Activated T-cell treated with anti-CD3 and anti-CD28 coated beads, Interleukin-2, amount 50 U/mL, for 4 hours (primary cell): ENCODE measurements around the gene ADPGK. TPM values are rescaled to one million over a fixed set of nuclear protein-coding genes. Genes with fewer than 3 reads are reported as not detected.
"Not testable (repeated sequence)": the region's sequence is repeated elsewhere in the genome, so short reads cannot be mapped to it uniquely, and the experiment has no call there.

Source experiments
- ATAC-seq, 2 donors: fragments of 200-7000 bp; cut with Tn5 transposase; one replicate each; pipeline ENCODE4 v1.10.0; 2021
- DNase-seq: peaks from one replicate; pipeline ENCODE4 v3.0.0-alpha.2; 2020
- H3K27me3 Mint-ChIP-seq: one replicate; pipeline ENCODE4 v1.8.0; 2021; ENCODE audit warnings: low read depth, mixed read lengths
- H3K36me3 Mint-ChIP-seq: one replicate; pipeline ENCODE4 v1.8.0; 2022; ENCODE audit warnings: mixed read lengths; ENCODE audit not compliant: insufficient read depth
- H3K4me1 Mint-ChIP-seq: one replicate; pipeline ENCODE4 v1.8.0; 2021; ENCODE audit warnings: low read depth, mixed read lengths
- H3K4me3 Mint-ChIP-seq: one replicate; pipeline ENCODE4 v1.8.0; 2021; ENCODE audit warnings: mild to moderate bottlenecking, moderate library complexity, mixed read lengths
- H3K9me3 Mint-ChIP-seq: one replicate; pipeline ENCODE4 v1.8.0; 2021; ENCODE audit warnings: mixed read lengths
- total RNA-seq, 3 donors: library from RNA; stranded (reverse); gene quantifications; one replicate each; pipeline ENCODE4 v1.2.1, GENCODE V29; 2021

ADPGK gene
- 10 to 100 TPM; 79.0 to 81.9 (median 81.8) TPM for total RNA-seq

DNA sequence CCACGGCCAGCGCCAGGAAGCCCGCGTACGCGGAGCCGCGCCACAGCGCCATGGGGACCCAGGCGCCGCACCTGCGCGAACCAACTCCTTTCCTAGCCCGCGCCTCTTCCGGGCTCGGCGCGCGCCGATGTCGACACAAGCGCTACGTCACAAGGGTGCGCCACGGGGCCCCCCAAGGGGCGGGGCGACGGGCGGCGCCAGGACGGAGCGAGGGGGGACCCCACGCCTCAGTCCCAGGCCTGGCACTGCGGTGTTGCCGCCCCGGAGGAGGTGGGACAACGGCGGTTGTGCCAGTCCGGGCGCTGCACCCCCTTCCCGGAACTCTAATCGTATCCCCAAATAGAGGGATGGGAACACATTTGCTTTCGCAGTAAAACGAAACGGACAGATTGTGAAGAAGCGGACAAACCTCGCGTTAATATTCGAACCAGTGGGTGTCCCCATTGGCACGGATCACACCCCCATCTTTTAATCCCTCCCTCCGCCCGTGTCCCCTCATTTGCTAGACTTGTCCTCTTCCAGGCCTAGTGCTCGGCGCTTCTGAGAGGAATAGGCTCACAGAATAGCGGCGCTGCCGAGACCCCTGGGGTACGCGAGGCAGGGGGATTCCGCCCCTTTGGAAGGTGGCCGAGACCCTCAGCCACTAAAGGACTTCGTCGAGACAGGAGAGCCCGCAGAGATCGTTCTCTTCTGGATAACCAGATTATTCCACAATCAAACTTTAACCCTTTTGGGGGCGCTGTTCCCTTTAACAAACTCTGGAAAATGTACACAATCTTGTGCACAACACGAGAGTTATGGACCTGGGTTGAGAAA lies at the start of gene ADPGK:
ADPGK (minus strand) TSS at position 119 of the 816 bp plus-strand sequence; CDS start at position 52, 67 bp downstream.
- Mint-ChIP-seq H3K9me3 (no peaks in the 10 kb centered on the region), H3K4me1 (peaks cover 70% of the 10 kb centered on the region), H3K4me3 (peak within 1 kb of the TSS; percentile 94), H3K27me3 (no peaks in the 10 kb centered on the region), H3K36me3 (peaks cover 25% of the 10 kb centered on the region)
- ATAC-seq: peak; percentile 83 to 85
- peak; percentile 94 for DNase-seq

DNA sequence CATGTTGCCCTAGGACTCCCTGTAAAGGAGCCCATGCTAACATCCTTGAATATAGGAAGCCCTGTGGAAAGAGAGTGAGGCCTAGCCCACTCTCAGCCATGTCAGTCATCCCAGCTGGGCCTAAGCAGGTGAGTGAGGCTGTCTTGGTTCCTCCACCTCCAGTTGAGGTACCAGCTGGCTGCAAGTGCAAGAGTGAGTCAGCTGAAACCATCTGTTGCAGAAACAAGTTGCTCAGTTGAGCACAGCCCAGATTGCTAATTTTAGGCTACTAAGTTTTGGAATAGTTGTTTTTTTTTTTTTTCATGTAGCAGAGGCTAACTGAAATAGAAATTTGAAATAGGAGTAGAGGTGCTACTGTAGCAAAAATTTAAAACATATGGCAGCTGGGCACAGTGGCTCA lies 43.7 kb upstream of the ADPGK start:
- Mint-ChIP-seq H3K4me3 (no peak overlapping the region), H3K36me3 (no peaks in the 10 kb centered on the region), H3K4me1 (no peaks in the 10 kb centered on the region), H3K27me3 (peaks cover 26% of the 10 kb centered on the region), H3K9me3 (no peaks in the 10 kb centered on the region)
- DNase-seq: no peak
- no peak for ATAC-seq

DNA sequence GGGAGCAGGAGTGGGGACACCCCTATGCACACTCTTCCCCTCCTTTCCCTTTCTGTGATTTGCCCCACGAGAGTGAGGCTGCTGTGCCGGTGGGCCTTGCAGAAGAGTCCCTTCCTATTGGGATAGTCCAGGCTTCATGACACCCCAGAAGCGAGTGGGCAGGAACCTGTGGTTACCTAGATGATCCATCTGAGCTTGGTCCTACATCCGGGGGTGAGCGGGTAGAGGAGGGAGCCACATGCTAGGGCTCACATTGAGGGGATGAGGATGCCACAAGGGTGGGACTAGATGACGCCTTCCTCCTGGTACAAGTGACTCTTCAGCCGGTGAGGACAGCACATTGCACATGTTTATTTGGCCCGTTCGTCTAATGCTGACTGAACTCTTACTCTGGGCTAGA lies 43.1 kb upstream of the ADPGK start:
- Mint-ChIP-seq H3K27me3 (peaks cover 19% of the 10 kb centered on the region), H3K9me3 (no peaks in the 10 kb centered on the region), H3K4me1 (no peaks in the 10 kb centered on the region), H3K36me3 (no peaks in the 10 kb centered on the region), H3K4me3 (no peak overlapping the region)
- ATAC-seq (no peak), DNase-seq (no peak)

DNA sequence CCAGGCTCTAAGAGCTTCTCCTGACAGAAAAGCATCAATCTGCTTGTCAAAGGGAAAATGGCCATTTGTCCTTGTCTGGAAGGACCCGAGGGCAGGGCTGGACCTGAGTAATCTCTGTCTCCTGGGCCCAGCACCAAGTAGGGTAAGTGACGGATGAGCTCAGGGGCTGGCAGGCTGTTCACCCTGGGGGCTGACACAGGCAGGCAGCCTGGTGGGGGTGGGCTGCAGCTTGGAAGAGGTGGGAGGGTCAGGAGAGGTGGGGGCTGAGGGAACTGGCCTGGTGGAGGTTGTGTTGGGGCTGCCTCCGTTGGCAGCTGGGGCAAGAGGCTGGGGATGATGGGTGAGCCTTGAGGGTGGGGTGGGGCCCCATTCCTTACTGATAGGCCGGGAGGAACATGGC lies 42.3 kb upstream of the ADPGK start:
- no peaks in the 10 kb centered on the region for H3K9me3 Mint-ChIP-seq
- H3K36me3 Mint-ChIP-seq: no peaks in the 10 kb centered on the region
- H3K27me3 Mint-ChIP-seq: peaks cover 12% of the 10 kb centered on the region
- no peak for ATAC-seq
- no peaks in the 10 kb centered on the region for H3K4me1 Mint-ChIP-seq
- no peak for DNase-seq
- no peak overlapping the region for H3K4me3 Mint-ChIP-seq

DNA sequence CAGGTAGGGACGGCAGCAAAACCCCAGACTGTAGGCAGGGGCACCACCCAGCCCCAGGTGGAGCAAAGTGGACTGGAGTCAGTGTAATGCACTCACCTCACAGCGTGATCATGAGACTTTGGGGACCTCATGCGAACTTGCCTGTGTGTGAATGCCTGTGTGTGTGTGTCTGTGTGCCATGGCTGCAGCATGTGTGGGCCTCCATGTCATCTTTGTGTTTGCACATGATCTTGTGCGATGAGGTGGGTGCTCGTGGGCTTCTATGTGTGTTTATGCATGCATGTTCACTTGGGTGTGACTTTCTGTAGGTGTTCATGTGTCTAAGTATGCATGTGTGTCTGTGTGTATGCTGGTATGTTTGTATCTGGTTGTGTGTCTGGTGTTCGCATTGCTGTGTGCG lies 41.2 kb upstream of the ADPGK start:
- Mint-ChIP-seq H3K4me3 (no peak overlapping the region), H3K4me1 (no peaks in the 10 kb centered on the region), H3K27me3 (peaks cover 12% of the 10 kb centered on the region), H3K9me3 (no peaks in the 10 kb centered on the region), H3K36me3 (no peaks in the 10 kb centered on the region)
- no peak for DNase-seq
- ATAC-seq: no peak

DNA sequence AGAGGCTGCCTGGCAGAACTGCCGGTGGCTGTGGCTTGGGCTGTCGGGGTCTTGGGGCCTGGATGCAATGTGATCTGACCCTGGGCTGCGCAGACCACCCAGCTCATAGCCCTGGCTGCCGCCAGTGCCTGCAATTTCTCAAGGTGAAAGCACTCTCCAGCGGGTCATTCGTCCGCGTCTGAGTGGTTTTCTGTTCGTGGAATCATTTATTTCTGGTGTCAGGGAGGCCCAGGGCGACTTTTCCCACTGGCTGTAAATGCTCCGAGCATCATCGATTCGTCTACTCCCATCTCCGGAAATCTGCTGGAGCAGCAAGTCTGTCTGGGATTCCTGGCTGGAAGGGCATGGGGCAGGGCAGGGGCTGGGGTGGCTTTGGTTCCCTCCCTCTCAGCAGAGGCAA lies 40.6 kb upstream of the ADPGK start:
- Mint-ChIP-seq H3K4me1 (no peaks in the 10 kb centered on the region), H3K4me3 (no peak overlapping the region), H3K27me3 (peaks cover 6% of the 10 kb centered on the region), H3K9me3 (no peaks in the 10 kb centered on the region), H3K36me3 (no peaks in the 10 kb centered on the region)
- ATAC-seq (no peak), DNase-seq (no peak)

DNA sequence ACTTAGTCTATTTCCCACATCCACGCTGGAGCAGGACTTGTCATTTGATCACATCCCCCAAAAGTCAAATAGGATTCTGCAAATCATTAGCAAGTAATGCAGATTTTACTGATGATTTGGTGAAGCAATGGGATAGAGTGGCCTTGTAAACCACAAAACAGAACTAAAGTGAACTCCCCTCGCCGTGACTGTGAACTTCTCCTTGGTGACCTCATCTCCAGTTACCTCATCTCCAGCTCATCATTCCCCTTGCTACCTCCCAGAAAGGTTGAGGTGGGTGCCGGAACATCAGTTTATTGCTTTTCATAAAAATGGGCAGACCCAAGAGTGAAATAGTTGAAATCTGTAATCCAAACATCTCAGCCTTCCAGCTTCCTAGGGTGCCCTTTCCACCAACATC lies 36.7 kb upstream of the ADPGK start:
- H3K4me1 Mint-ChIP-seq: no peaks in the 10 kb centered on the region
- DNase-seq (no peak), ATAC-seq (no peak)
- H3K27me3 Mint-ChIP-seq: peaks cover 8% of the 10 kb centered on the region
- H3K4me3 Mint-ChIP-seq: no peak overlapping the region
- no peaks in the 10 kb centered on the region for H3K9me3 Mint-ChIP-seq
- H3K36me3 Mint-ChIP-seq: no peaks in the 10 kb centered on the region

DNA sequence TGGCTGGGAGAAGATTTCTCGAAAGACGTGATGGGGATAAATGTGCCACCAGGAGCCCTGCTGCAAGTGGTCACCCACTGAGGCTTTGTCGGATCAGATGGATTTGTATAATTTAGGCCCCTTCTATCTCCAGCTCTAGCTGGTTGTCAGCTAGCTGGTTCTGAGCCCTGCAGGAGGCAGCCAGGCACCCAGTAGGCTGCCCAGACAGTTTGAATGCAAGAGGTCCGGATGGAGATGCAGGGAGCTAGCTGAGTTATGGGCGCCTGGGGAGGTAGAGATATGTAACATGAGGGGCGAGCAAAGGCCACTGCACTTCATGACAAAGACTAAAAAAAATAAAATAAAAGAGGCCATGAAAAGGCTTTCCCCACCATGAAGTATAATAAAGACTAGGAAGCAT lies 35.1 kb upstream of the ADPGK start:
- peaks cover 8% of the 10 kb centered on the region for H3K27me3 Mint-ChIP-seq
- no peaks in the 10 kb centered on the region for H3K36me3 Mint-ChIP-seq
- H3K4me3 Mint-ChIP-seq: no peak overlapping the region
- ATAC-seq (no peak), DNase-seq (no peak)
- H3K4me1 Mint-ChIP-seq: no peaks in the 10 kb centered on the region
- no peaks in the 10 kb centered on the region for H3K9me3 Mint-ChIP-seq

DNA sequence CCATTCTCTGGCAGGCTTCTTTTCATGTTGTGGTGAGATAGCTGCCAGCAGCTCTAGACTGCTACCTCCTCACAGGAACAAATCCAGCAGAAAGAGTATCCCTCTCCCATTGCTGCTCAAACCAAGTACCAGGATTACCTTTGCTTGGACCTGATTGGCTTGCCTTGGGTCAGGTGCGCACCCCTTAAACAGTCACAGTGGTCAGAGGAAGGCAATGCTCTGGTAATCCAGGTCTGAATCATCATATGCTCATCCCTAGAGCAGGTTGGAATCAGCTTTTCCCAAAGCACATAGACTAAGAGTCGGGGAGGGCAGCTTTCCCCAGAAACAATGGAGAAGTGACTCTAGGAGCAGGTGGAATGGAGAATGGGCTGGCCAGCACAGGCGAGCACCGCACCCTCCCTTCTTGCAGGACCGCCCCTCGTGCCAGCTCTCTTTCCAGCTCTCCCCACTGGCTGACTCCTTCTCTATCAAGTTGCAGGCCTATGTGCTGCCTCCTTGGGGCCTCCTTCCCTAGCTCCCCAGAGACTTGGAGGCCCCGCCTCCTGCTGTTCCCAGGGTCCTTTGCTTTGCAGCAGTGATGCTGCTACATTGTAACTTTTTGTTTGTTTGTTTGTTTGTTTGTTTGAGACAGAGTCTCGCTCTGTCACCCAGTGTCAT lies 29.9 kb upstream of the ADPGK start:
- no peaks in the 10 kb centered on the region for H3K9me3 Mint-ChIP-seq
- H3K4me3 Mint-ChIP-seq: no peak overlapping the region
- H3K4me1 Mint-ChIP-seq: peaks cover 13% of the 10 kb centered on the region
- ATAC-seq (no peak), DNase-seq (no peak)
- peaks cover 6% of the 10 kb centered on the region for H3K27me3 Mint-ChIP-seq
- H3K36me3 Mint-ChIP-seq: no peaks in the 10 kb centered on the region

DNA sequence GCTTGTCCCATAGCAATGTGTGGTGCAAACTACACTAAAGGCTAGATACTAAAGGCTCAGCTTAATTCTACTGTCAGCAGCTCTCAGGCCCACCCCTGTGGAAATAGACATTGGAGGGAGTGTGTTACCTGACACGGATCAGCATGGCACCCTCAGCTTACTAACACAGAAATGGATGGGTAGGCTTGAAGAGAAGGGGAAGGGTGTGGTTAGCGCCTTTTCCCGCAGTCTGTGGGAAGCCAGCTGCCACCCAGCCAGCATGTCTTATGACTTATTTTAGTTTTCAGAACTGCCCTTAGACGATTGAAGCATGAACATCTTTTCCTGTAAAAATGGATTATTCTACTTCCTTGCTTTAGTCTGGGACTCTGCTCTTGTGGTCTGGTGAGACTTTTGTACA lies 25.8 kb upstream of the ADPGK start:
- peaks cover 1% of the 10 kb centered on the region for H3K27me3 Mint-ChIP-seq
- H3K4me3 Mint-ChIP-seq: no peak overlapping the region
- H3K36me3 Mint-ChIP-seq: no peaks in the 10 kb centered on the region
- peaks cover 15% of the 10 kb centered on the region for H3K4me1 Mint-ChIP-seq
- H3K9me3 Mint-ChIP-seq: peaks cover 4% of the 10 kb centered on the region
- ATAC-seq (peak in 1 of 2 donors; percentile 56), DNase-seq (no peak)

DNA sequence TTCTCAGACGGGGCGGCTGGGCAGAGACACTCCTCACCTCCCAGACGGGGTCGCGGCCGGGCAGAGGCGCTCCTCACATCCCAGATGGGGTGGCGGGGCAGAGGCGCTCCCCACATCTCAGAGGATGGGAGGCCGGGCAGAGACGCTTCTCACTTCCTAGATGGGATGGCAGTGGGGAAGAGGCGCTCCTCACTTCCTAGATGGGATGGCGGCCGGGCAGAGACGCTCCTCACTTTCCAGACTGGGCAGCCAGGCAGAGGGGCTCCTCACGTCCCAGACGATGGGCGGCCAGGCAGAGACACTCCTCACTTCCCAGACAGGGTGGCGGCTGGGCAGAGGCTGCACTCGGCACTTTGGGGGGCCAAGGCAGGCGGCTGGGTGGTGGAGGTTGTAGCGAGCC lies 23.8 kb upstream of the ADPGK start:
- H3K27me3 Mint-ChIP-seq, DNase-seq, H3K36me3 Mint-ChIP-seq, H3K9me3 Mint-ChIP-seq, H3K4me3 Mint-ChIP-seq, ATAC-seq: not testable (repeated sequence)
- peaks cover 15% of the 10 kb centered on the region for H3K4me1 Mint-ChIP-seq

DNA sequence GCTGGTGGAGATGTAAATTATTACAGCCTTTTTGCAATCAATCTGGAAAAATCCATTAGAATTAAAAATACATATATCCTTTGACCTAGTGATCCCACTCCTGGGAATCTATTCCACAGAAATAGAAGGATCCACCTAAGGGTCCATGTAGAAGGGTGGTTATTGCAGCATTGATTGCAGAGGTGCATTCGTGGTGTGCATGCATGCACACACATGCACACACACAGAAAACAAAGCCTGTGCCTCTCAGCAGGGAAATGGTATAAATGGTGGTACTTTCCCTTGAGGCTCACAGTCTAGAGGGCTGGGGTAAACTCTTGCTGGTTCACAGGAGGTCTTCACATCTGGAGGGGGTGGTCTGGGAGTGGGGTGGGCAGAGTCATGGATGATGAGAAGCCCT lies 19.4 kb upstream of the ADPGK start:
- no peaks in the 10 kb centered on the region for H3K36me3 Mint-ChIP-seq
- H3K9me3 Mint-ChIP-seq: no peaks in the 10 kb centered on the region
- peaks cover 24% of the 10 kb centered on the region for H3K27me3 Mint-ChIP-seq
- ATAC-seq: no peak
- H3K4me3 Mint-ChIP-seq: no peak overlapping the region
- H3K4me1 Mint-ChIP-seq: no peaks in the 10 kb centered on the region
- no peak for DNase-seq

DNA sequence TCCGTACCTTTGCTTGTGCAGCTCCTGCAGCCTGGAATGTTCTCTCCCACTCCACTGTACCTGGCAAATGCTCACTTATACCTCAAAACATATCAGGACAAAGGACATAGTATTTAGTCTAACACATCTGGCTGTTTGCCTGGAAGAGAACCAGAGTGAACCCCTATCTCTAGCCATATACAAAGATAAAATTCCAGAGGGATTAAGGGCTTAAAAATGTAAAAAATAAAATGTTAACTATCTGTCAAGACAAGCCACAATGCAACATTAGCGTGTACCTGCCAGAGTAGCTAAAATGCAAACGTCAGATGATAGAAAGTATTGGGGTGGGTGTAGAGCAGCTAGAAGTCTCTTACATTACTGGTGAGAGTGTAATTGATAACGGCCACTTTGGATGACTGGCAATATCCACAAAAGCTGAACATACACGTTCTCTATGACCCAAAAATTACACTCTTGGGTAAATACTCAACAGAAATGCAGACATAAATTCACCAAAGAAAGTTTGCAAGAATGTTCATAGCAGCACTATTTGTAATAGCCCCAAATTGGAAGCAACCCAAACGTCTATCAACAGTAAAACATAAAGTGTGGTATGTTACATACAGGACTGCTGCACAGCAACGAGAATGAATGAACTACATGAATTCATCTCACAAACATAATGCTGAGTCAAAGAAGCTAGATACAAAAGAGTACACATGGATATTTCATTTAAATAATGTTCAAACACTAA lies 18.2 kb upstream of the ADPGK start:
- no peak overlapping the region for H3K4me3 Mint-ChIP-seq
- DNase-seq (no peak), ATAC-seq (no peak)
- H3K27me3 Mint-ChIP-seq: peaks cover 26% of the 10 kb centered on the region
- peaks cover 2% of the 10 kb centered on the region for H3K4me1 Mint-ChIP-seq
- H3K36me3 Mint-ChIP-seq: no peaks in the 10 kb centered on the region
- no peaks in the 10 kb centered on the region for H3K9me3 Mint-ChIP-seq

DNA sequence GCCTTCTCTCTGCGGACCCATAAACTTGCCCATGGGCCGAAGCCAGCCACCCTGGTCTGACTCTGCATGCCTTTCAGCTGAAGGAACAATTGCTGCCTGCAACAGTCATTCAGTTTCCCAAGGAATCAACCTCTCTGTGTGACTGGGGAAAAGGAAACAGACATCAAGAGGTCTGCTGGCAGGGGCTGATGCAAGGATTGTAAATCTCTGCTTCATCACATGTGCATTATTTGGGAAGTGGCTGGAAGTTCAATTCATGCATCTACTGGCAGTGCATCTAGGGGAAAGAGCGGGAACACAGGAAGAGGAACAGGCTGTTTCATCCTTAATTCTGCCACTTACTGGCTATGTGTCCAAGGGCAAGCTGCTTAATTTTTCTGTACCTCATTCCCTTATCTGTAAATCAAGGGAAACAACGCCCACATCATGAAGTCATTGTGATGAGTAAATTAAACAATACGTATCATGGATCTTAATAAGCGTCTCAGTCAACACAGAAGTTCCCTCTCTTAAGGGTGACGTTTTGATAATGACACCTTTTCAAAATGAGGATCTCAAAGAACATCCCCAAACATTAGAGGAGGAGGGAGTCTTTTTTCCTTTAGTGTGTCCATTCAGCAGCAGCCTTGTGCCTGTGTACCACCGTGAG lies 17.4 kb upstream of the ADPGK start:
- Mint-ChIP-seq H3K36me3 (no peaks in the 10 kb centered on the region), H3K9me3 (no peaks in the 10 kb centered on the region), H3K4me3 (no peak overlapping the region), H3K4me1 (peaks cover 7% of the 10 kb centered on the region), H3K27me3 (peaks cover 29% of the 10 kb centered on the region)
- ATAC-seq: no peak
- DNase-seq: no peak
